ENCODE data around the gene RSPH9. TPM values are rescaled to one million over a fixed set of nuclear protein-coding genes. Genes with fewer than 3 reads are reported as not detected.

The RSPH9 gene
- total RNA-seq, 4 donors from 2014 or later = 0.17 to 0.34 TPM; not detected in 2

DNA sequence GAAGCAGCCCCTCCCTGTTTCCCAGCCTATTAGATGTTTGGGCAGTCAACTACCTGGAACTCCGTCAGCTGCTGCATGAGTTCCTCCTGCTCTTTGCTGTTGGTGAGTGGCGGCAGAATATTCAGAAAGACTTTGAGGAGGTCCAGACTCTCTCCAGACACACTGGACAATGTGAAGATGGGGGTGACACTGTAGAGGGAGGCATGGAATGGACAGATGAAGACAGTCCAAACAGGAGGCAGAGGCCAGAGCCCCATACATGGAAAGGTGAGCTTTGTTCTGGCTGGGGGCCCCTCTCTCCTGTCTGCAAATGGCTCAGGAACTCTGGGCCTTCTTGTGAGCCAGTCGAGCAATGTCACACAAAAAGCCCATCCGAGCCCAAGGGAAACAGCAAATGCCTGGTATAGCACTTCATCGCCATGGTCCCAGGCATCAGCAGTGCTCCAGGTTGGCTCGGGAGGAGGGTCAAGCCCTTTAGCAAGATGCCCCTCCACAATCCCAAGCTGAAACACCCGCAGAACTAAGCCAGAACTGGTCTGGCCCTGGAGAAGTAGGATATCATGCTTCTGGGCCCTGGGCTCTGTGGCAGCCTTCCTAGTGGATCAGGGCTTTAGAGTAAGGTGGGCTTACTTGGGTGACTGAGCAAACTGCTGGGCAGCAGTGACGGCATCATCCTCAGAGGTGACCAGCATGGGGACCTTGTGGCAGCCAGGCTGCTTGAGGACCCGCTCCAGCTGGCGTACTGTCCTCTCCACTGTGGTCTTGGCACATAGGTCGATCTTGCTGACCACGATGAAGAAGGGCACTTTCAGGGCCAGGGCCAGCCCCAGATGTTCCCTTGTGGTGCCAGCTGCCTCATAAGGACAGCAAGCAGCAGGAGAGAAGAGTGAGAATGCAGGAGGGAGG, 20.7 kb upstream of the RSPH9 start:
- Histone ChIP-seq H3K27me3 (no peaks in the 10 kb centered on the region), H3K36me3 (peaks cover 42 to 73% (median 69%) of the 10 kb centered on the region in 4 donors), H3K9me3 (no peaks in the 10 kb centered on the region), H3K4me3 (no peak overlapping the region), H3K27ac (replicated peaks in 1 of 4) (no peak overlapping the region), H3K4me1 (peaks cover 17 to 30% (median 21%) of the 10 kb centered on the region in 4 donors)
- intact Hi-C loops (cut with DNase I) = no loop called here
- no peak for DNase-seq (ENCODE audit: extremely low spot score)
- TF ChIP-seq EP300 (IDR thresholded peaks at IDR 0.05) = no peak
- no peak for TF ChIP-seq POLR2AphosphoS5 (IDR thresholded peaks at IDR 0.05)
- TF ChIP-seq POLR2A (IDR thresholded peaks at IDR 0.05; ENCODE audit: low read depth) = no peak
- TF ChIP-seq, protein P1, sequence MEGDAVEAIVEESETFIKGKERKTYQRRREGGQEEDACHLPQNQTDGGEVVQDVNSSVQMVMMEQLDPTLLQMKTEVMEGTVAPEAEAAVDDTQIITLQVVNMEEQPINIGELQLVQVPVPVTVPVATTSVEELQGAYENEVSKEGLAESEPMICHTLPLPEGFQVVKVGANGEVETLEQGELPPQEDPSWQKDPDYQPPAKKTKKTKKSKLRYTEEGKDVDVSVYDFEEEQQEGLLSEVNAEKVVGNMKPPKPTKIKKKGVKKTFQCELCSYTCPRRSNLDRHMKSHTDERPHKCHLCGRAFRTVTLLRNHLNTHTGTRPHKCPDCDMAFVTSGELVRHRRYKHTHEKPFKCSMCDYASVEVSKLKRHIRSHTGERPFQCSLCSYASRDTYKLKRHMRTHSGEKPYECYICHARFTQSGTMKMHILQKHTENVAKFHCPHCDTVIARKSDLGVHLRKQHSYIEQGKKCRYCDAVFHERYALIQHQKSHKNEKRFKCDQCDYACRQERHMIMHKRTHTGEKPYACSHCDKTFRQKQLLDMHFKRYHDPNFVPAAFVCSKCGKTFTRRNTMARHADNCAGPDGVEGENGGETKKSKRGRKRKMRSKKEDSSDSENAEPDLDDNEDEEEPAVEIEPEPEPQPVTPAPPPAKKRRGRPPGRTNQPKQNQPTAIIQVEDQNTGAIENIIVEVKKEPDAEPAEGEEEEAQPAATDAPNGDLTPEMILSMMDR (IDR thresholded peaks at IDR 0.05) = no peak
- WGBS = 93% methylated on average over 10 of the region's 12 CpGs

DNA sequence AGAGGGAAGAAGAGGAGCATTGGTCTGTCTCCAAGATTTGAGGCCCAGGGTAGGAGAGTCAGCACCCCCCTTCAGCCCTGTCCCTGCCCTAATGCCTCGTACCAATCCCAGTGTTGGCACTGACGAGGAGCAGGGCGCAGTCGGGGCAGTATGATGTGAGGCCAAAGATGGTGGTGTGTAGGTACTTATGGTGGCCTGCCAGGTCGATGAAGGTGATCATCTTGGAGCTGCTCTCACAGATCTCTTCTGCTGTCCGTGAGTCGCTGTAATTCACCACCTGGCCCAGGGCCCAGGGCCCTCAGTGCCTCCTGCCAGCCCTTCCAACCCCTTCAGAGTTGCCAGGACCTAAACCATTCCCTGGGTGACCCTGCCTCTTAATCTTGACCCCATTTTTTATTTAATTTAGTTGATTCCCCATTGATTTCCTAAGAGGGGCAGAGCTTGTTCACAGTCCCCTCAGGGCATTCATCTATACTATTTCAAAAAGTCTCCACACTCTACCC, 20.0 kb upstream of the RSPH9 start:
- Histone ChIP-seq H3K9me3 (no peaks in the 10 kb centered on the region), H3K27me3 (no peaks in the 10 kb centered on the region), H3K4me3 (no peak overlapping the region), H3K27ac (replicated peaks in 1 of 4) (no peak overlapping the region), H3K4me1 (peaks cover 17 to 30% (median 21%) of the 10 kb centered on the region in 4 donors), H3K36me3 (peaks cover 42 to 66% (median 63%) of the 10 kb centered on the region in 4 donors)
- no peak for TF ChIP-seq POLR2A (IDR thresholded peaks at IDR 0.05; ENCODE audit: low read depth)
- TF ChIP-seq, protein P1 (IDR thresholded peaks at IDR 0.05) = no peak
- TF ChIP-seq POLR2AphosphoS5 (IDR thresholded peaks at IDR 0.05) = no peak
- TF ChIP-seq EP300 (IDR thresholded peaks at IDR 0.05) = no peak
- intact Hi-C loops (cut with DNase I) = loop anchor here (5.0 kb wide), 1 partner anchor 147 kb away; the partner anchor contains the start of gene VEGFA
- DNase-seq (ENCODE audit: extremely low spot score) = no peak
- 82% methylated on average over 7 of the region's 7 CpGs for WGBS

DNA sequence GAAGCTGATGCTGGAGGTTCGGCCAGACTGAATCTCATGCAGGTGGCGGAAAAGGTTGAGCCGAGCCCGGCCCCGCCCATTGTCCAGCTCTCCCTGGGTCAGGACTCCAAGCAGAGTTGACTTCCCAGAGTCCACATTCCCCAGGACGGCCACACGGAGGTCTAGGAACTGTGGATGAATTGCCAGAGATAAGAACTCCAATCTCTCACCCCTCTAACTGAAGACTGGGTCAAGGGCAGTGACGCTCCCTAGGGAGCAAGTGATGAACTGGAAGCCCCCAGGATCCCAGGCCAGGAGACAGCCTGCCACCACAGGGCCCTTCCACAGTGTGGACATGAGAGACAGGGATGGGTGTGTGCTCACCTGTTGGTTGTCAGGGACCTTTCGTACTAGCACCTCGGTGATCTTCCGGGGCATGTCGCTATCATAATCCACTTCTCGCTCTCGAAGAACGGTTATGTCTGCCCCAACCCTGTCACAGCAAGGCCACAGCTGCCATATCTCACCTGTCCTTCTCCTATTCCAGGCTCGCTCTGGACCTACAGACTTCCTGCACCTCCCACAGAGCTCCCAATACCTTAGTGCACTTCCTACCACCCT, 19.3 kb upstream of the RSPH9 start:
- Histone ChIP-seq H3K4me3 (no peak overlapping the region), H3K27ac (replicated peaks in 1 of 4) (no peak overlapping the region), H3K4me1 (peaks cover 21 to 35% (median 27%) of the 10 kb centered on the region in 4 donors), H3K36me3 (peaks cover 42 to 60% (median 58%) of the 10 kb centered on the region in 4 donors), H3K27me3 (no peaks in the 10 kb centered on the region), H3K9me3 (no peaks in the 10 kb centered on the region)
- WGBS = 91% methylated on average over 16 of the region's 16 CpGs
- TF ChIP-seq POLR2A (IDR thresholded peaks at IDR 0.05; ENCODE audit: low read depth) = no peak
- TF ChIP-seq EP300 (IDR thresholded peaks at IDR 0.05) = no peak
- intact Hi-C loops (cut with DNase I) = loop anchor here (5.0 kb wide), 1 partner anchor 147 kb away; the partner anchor contains the start of gene VEGFA
- no peak for DNase-seq (ENCODE audit: extremely low spot score)

DNA sequence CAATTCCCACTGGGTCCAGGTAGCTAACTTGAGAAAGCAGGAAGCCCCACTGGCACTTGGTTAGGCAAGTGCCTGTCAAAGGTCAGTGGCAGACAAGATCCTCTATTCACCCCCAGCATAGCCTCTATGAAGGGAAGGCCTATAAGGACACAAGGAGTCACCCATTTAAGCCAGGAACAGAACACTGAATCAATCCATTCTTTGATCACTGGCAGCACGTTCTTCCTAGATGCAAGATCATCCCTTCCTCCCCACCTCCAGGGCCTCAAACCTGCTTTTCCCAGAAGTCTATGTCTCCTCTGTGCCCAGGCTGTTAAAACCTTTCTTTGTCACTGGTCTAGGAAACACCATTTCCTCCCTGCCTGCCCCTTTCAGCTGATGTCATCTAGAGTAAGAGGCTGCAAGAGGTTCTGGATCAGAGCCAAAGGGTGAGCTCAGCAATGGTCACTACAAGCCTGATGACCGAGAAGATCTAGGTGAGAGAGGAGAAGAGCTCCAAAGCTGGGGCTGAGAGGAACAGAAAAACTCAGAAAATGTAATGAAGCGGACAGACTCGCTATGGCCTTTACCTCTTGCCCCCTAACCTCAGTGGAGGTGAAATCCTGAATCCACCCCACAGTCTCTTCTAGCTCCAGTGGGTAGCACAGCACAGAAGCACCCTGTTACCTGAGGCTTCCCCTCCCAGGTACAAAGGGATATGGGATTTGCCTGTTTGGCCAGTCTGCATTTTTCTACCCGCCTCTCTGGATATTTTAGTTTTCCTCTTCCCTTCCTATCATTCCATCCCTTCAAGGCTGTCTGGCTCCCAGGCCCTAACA, 17.6 kb upstream of the RSPH9 start:
- TF ChIP-seq POLR2AphosphoS5 (IDR thresholded peaks at IDR 0.05) = peak; percentile 48 to 54
- TF ChIP-seq, protein P1 (IDR thresholded peaks at IDR 0.05) = no peak
- intact Hi-C loops (cut with DNase I) = loop anchor here (5.0 kb wide), 1 partner anchor 145 kb away; the partner anchor contains the start of gene VEGFA
- Histone ChIP-seq H3K36me3 (peaks cover 25 to 42% (median 41%) of the 10 kb centered on the region in 4 donors), H3K4me3 (peak overlapping the region; percentile 1 to 99 (median 45)), H3K9me3 (no peaks in the 10 kb centered on the region), H3K27me3 (no peaks in the 10 kb centered on the region), H3K27ac (replicated peaks in 1 of 4) (peak overlapping the region; percentile 91 to 98 (median 98)), H3K4me1 (peaks cover 22 to 37% (median 30%) of the 10 kb centered on the region in 4 donors)
- DNase-seq (ENCODE audit: extremely low spot score) = peak; percentile 97
- 47% methylated on average over 5 of the region's 5 CpGs for WGBS

All from esophagus muscularis mucosa (tissue), 4 donors.